Tibial artery (tissue), 4 donors: ENCODE data around the gene ATRNL1.

ENCODE experiments used
- DNase-seq, 2 donors: peaks; one replicate each; pipeline ENCODE4 v3.0.0-alpha.2; 2019
- H3K27ac ChIP-seq, 2 donors: fragments of 200-600 bp; sonication (generic) in 1 of 2; 1 replicate in 1 of 2; 2 replicates in 1 of 2; pipeline ENCODE4 v1.5.1; 2018 to 2019; ENCODE audit warnings: mild to moderate bottlenecking in 1 of 2
- H3K27me3 ChIP-seq, 2 donors: fragments of 200-600 bp; sonication (generic) in 1 of 2; one replicate each; pipeline versions ENCODE4 v1.5.1 to v1.6.0; 2016 to 2019
- H3K36me3 ChIP-seq, 3 donors: fragments of 200-600 bp; sonication (generic) in 2 of 3; one replicate each; pipeline ENCODE4 v1.5.1; 2016 to 2019; ENCODE audit warnings: mild to moderate bottlenecking in 2 of 3
- H3K4me1 ChIP-seq, 4 donors: fragments of 200-600 bp; sonication (generic) in 2 of 4; 1 replicate in 3 of 4; 2 replicates in 1 of 4; pipeline ENCODE4 v1.5.1; 2016 to 2019
- H3K4me3 ChIP-seq, 2 donors: fragments of 200-600 bp; sonication (generic) in 1 of 2; 1 replicate in 1 of 2; 2 replicates in 1 of 2; pipeline ENCODE4 v1.5.1; 2018 to 2019; ENCODE audit warnings: mild to moderate bottlenecking in 2 of 2
- H3K9me3 ChIP-seq, 3 donors: fragments of 200-600 bp; sonication (generic) in 1 of 3; one replicate each; pipeline ENCODE4 v1.5.1; 2016 to 2019
- intact Hi-C: fragments of 100-400 bp; cut with DNase I; formaldehyde crosslinking; loops from one replicate; pipeline ENCODE4 v1.15.0; 2023; ENCODE audit warnings: low total_unique reads
- TF ChIP-seq, protein P1 (sequence below), 2 experiments: fragments of 200-600 bp in 1 of 2; fragments of 450-650 bp in 1 of 2; IDR thresholded peaks; one replicate each; pipeline ENCODE4 v1.5.1; 2017 to 2019; ENCODE audit warnings: antibody characterized with exemption in 2 of 2, mild to moderate bottlenecking in 1 of 2, moderate library complexity in 1 of 2

The ATRNL1 gene

DNA sequence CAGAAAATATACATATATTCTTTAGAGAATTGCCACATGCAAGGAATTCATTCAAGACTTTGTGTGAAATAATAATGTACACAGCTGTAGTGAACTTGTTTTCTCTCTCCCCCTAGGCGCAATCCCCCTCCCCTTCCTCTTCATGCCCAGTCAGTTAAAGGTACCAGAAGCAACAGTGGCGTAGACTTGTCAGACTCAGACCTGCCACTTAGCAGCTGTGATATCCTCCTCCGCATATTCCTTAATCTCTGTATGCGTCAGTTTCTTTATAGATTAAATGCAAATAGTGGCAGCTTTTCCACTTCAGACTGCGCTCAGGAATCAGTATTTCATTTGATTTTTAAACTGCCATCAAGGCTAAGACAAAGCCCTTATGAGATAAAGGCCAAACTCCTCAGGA, 815.9 kb downstream of the ATRNL1 start:
- H3K27me3 ChIP-seq: no peaks in the 10 kb centered on the region
- H3K9me3 ChIP-seq: no peaks in the 10 kb centered on the region
- H3K36me3 ChIP-seq: no peaks in the 10 kb centered on the region
- TF ChIP-seq, protein P1, sequence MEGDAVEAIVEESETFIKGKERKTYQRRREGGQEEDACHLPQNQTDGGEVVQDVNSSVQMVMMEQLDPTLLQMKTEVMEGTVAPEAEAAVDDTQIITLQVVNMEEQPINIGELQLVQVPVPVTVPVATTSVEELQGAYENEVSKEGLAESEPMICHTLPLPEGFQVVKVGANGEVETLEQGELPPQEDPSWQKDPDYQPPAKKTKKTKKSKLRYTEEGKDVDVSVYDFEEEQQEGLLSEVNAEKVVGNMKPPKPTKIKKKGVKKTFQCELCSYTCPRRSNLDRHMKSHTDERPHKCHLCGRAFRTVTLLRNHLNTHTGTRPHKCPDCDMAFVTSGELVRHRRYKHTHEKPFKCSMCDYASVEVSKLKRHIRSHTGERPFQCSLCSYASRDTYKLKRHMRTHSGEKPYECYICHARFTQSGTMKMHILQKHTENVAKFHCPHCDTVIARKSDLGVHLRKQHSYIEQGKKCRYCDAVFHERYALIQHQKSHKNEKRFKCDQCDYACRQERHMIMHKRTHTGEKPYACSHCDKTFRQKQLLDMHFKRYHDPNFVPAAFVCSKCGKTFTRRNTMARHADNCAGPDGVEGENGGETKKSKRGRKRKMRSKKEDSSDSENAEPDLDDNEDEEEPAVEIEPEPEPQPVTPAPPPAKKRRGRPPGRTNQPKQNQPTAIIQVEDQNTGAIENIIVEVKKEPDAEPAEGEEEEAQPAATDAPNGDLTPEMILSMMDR (IDR thresholded peaks at IDR 0.05): no peak
- no peak overlapping the region for H3K4me3 ChIP-seq
- no peak for DNase-seq
- no peak overlapping the region for H3K27ac ChIP-seq
- no peaks in the 10 kb centered on the region for H3K4me1 ChIP-seq
- intact Hi-C loops: no loop called here

DNA sequence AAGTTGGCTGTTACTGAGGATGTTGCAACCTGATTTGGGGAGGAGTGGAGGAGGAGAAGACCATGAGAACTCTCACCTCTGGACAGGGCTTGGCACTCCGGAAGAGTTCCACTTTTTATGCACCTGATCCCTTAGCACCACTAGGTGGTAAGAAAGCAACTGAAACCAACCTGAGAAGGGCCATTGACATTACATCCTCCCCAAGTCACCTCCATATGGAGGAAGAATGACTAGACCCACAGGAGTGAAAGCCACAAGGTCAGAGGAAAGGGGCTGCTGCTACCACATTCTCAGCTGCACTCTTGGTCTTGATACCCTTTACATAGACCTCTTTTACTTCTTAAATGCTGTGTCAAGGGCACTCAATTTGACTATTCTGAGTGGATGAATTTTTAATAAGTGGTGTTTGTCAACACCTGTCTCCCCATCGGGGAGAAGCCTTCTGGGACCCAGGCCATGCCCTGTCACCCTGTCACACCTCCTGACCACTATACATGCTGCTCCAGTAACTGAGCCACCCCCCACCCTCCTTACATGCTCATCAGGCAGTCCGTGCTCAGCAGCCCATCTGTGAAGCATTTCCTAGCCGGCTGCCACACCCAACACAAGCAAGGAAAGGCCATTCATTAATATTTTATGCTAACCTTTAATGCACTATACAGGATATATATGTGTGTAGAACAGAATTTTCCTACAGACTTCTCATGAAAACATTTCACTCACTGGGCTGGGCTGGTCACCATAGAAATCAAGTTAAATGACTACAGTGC, 817.0 kb downstream of the ATRNL1 start:
- Histone ChIP-seq H3K4me3 (no peak overlapping the region), H3K27ac (no peak overlapping the region), H3K4me1 (no peaks in the 10 kb centered on the region), H3K27me3 (no peaks in the 10 kb centered on the region), H3K36me3 (no peaks in the 10 kb centered on the region), H3K9me3 (no peaks in the 10 kb centered on the region)
- no peak for DNase-seq
- TF ChIP-seq, protein P1 (IDR thresholded peaks at IDR 0.05): no peak
- intact Hi-C loops: no loop called here

DNA sequence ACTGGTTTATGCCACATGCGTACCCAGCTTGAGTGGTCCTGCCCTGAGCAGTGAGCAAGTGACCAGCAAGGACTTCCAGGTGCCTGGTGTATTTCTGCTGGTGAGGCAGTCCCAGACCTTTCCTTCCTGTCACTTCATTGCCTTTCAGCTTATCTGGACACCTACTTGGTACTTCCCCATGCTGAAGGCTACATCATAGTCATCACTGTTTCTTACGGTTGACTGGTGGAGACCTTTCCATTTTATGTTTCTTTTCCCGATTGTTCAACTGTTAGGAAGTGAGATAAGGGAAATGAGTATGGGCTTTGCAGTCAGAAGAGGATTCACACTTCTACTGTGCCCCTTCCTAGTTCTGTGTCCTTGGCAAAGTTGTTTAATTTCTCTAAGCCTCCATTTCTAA, 821.3 kb downstream of the ATRNL1 start:
- no peak overlapping the region for H3K4me3 ChIP-seq
- no peak for DNase-seq
- H3K4me1 ChIP-seq: no peaks in the 10 kb centered on the region
- no peak overlapping the region for H3K27ac ChIP-seq
- H3K27me3 ChIP-seq: no peaks in the 10 kb centered on the region
- intact Hi-C loops: no loop called here
- no peaks in the 10 kb centered on the region for H3K36me3 ChIP-seq
- no peaks in the 10 kb centered on the region for H3K9me3 ChIP-seq
- TF ChIP-seq, protein P1 (IDR thresholded peaks at IDR 0.05): no peak

DNA sequence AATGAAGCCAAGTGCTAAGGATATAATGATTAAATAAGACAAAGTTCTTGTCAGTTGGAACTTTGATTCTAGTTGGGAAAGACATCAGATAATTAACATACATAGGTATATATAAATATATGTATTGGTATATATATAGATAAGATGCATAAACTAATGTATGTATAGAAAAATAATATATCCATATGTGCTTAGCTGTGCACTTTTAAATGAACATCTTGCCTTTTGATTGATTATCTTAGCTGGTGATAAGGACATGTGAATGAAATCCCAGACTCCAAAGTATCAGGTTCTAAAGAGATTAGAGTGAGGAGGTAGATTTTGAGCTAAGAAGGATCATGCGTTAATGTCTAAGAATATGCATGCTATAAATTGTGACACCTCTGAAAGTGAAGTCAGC, 822.3 kb downstream of the ATRNL1 start:
- H3K36me3 ChIP-seq: no peaks in the 10 kb centered on the region
- no peaks in the 10 kb centered on the region for H3K4me1 ChIP-seq
- H3K4me3 ChIP-seq: no peak overlapping the region
- intact Hi-C loops: no loop called here
- H3K27me3 ChIP-seq: no peaks in the 10 kb centered on the region
- no peak for DNase-seq
- TF ChIP-seq, protein P1 (IDR thresholded peaks at IDR 0.05): no peak
- no peak overlapping the region for H3K27ac ChIP-seq
- no peaks in the 10 kb centered on the region for H3K9me3 ChIP-seq

DNA sequence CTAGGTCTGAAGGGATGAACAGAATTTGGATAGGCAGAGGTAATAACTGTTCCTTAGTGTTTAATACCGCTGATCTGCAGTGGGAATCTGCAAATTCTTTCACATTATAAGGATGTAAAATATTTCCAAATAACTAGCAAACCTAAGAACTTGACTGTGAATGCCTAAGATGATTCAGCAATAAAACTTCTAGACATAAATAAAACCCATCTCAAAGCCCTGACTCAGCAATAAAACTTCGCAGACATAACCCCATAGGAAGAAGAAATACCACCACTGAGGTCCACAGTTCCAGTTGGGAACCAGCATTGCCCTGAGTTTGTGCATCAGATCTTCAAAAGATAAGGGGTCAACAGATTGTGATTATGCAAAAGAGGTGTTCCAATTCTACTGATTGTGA, 825.6 kb downstream of the ATRNL1 start:
- no peaks in the 10 kb centered on the region for H3K36me3 ChIP-seq
- no peak overlapping the region for H3K4me3 ChIP-seq
- H3K27me3 ChIP-seq: no peaks in the 10 kb centered on the region
- no peak for DNase-seq
- no peak overlapping the region for H3K27ac ChIP-seq
- TF ChIP-seq, protein P1 (IDR thresholded peaks at IDR 0.05): no peak
- H3K4me1 ChIP-seq: no peaks in the 10 kb centered on the region
- no peaks in the 10 kb centered on the region for H3K9me3 ChIP-seq
- intact Hi-C loops: no loop called here
